ENCODE data around the gene GREB1L. TPM values are rescaled to one million over a fixed set of nuclear protein-coding genes. Genes with fewer than 3 reads are reported as not detected.

GREB1L gene
- polyA plus RNA-seq, 1 of the 3 experiments (the other 2 are of a cell fraction): under 0.01 TPM

DNA sequence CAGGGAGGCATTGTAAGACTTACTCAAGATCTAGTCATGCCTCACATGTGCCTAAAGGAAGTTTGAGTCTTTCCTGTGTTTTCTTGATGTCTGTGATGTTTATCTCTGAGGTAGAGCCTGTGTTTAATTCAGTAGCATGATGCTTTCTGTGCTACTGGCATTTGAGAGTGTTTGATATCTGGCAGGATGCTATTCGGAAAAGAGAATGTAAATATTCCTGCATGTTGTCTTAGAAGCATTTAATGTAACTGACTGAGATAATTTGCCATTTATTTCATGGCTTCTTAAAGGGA, 58.8 kb downstream of the GREB1L start:
- 9% methylated on average over 1 of the region's 1 CpG for WGBS (ENCODE audit: low lambda C conversion rate)
- Histone ChIP-seq H3F3A (replicated peaks; ENCODE audit: insufficient read depth) (no peaks in the 10 kb centered on the region), H3K27me3 (ENCODE audit: insufficient read depth) (peaks cover 9% of the 10 kb centered on the region; the same call in 1 of the 2 replicates), H3K36me3 (replicated peaks in 1 of 2; ENCODE audit: control insufficient read depth in 1 of 2, insufficient read depth in 2 of 2, low read length in 1 of 2) (no peaks in the 10 kb centered on the region), H3K79me2 (ENCODE audit: insufficient read depth) (no peaks in the 10 kb centered on the region), H3K9me2 (no peaks in the 10 kb centered on the region), H3K4me3 (ENCODE audit: low read depth in 2 of 2, low read length in 1 of 2) (no peak overlapping the region), H3K4me1 (ENCODE audit: control insufficient read depth in 1 of 2, insufficient read depth in 2 of 2, low read depth in 1 of 2, low read length in 1 of 2) (no peaks in the 10 kb centered on the region), H3K4me2 (no peak overlapping the region), H2AFZ (ENCODE audit: low read depth) (no peak overlapping the region), H4K20me1 (ENCODE audit: insufficient read depth) (no peaks in the 10 kb centered on the region), H3K9me3 (no peaks in the 10 kb centered on the region), H3K27ac (ENCODE audit: low read depth in 2 of 2, low read length in 1 of 2) (no peak overlapping the region), H3K9ac (no peak overlapping the region)
- CTCF ChIA-PET: no interaction called here
- DNase-seq: no peak
- POLR2A ChIA-PET: no interaction called here
- no peak for TF ChIP-seq SIN3A (IDR thresholded peaks at IDR 0.05; ENCODE audit: borderline replicate concordance, low read depth, low read length)
- TF ChIP-seq SMC3 (IDR thresholded peaks at IDR 0.05; ENCODE audit: low read depth, low read length): no peak
- TF ChIP-seq NRF1 (IDR thresholded peaks at IDR 0.05; ENCODE audit: low read depth, low read length): no peak
- no peak for TF ChIP-seq NFIC (IDR thresholded peaks at IDR 0.05; ENCODE audit: borderline replicate concordance)
- no peak for TF ChIP-seq CHD2 (IDR thresholded peaks at IDR 0.05; ENCODE audit: low read length, partially characterized antibody)
- TF ChIP-seq FOSL2 (IDR thresholded peaks at IDR 0.05; ENCODE audit: borderline replicate concordance, low read depth): no peak
- no peak for TF ChIP-seq RAD21 (IDR thresholded peaks at IDR 0.05; ENCODE audit: low read length)
- TF ChIP-seq EP300 (IDR thresholded peaks at IDR 0.05; ENCODE audit: borderline replicate concordance in 1 of 2, low read depth in 1 of 2, low read length in 1 of 2): no peak
- no peak for TF ChIP-seq TEAD4 (IDR thresholded peaks at IDR 0.05; ENCODE audit: borderline replicate concordance, insufficient read depth)
- TF ChIP-seq, protein P1, sequence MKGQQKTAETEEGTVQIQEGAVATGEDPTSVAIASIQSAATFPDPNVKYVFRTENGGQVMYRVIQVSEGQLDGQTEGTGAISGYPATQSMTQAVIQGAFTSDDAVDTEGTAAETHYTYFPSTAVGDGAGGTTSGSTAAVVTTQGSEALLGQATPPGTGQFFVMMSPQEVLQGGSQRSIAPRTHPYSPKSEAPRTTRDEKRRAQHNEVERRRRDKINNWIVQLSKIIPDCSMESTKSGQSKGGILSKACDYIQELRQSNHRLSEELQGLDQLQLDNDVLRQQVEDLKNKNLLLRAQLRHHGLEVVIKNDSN (IDR thresholded peaks at IDR 0.05; ENCODE audit: borderline replicate concordance, low read depth): no peak
- TF ChIP-seq MEF2A (IDR thresholded peaks at IDR 0.05; ENCODE audit: borderline replicate concordance, low read depth): no peak
- TF ChIP-seq YY1 (IDR thresholded peaks at IDR 0.05; ENCODE audit: low read depth): no peak
- no peak for TF ChIP-seq GABPA (IDR thresholded peaks at IDR 0.05; ENCODE audit: low read depth)
- no peak for TF ChIP-seq TAF1 (IDR thresholded peaks at IDR 0.05; ENCODE audit: borderline replicate concordance, low read depth, low read length)
- TF ChIP-seq, protein P2, sequence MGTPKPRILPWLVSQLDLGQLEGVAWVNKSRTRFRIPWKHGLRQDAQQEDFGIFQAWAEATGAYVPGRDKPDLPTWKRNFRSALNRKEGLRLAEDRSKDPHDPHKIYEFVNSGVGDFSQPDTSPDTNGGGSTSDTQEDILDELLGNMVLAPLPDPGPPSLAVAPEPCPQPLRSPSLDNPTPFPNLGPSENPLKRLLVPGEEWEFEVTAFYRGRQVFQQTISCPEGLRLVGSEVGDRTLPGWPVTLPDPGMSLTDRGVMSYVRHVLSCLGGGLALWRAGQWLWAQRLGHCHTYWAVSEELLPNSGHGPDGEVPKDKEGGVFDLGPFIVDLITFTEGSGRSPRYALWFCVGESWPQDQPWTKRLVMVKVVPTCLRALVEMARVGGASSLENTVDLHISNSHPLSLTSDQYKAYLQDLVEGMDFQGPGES (IDR thresholded peaks at IDR 0.05; ENCODE audit: low read depth, low read length): no peak
- TF ChIP-seq, protein P3, sequence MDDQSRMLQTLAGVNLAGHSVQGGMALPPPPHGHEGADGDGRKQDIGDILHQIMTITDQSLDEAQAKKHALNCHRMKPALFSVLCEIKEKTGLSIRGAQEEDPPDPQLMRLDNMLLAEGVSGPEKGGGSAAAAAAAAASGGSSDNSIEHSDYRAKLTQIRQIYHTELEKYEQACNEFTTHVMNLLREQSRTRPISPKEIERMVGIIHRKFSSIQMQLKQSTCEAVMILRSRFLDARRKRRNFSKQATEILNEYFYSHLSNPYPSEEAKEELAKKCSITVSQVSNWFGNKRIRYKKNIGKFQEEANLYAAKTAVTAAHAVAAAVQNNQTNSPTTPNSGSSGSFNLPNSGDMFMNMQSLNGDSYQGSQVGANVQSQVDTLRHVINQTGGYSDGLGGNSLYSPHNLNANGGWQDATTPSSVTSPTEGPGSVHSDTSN (IDR thresholded peaks at IDR 0.05): no peak
- TF ChIP-seq JUND (IDR thresholded peaks at IDR 0.05): no peak
- TF ChIP-seq, protein P4, sequence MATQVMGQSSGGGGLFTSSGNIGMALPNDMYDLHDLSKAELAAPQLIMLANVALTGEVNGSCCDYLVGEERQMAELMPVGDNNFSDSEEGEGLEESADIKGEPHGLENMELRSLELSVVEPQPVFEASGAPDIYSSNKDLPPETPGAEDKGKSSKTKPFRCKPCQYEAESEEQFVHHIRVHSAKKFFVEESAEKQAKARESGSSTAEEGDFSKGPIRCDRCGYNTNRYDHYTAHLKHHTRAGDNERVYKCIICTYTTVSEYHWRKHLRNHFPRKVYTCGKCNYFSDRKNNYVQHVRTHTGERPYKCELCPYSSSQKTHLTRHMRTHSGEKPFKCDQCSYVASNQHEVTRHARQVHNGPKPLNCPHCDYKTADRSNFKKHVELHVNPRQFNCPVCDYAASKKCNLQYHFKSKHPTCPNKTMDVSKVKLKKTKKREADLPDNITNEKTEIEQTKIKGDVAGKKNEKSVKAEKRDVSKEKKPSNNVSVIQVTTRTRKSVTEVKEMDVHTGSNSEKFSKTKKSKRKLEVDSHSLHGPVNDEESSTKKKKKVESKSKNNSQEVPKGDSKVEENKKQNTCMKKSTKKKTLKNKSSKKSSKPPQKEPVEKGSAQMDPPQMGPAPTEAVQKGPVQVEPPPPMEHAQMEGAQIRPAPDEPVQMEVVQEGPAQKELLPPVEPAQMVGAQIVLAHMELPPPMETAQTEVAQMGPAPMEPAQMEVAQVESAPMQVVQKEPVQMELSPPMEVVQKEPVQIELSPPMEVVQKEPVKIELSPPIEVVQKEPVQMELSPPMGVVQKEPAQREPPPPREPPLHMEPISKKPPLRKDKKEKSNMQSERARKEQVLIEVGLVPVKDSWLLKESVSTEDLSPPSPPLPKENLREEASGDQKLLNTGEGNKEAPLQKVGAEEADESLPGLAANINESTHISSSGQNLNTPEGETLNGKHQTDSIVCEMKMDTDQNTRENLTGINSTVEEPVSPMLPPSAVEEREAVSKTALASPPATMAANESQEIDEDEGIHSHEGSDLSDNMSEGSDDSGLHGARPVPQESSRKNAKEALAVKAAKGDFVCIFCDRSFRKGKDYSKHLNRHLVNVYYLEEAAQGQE (IDR thresholded peaks at IDR 0.05; ENCODE audit: low read depth, low read length): no peak
- TF ChIP-seq, protein P5, sequence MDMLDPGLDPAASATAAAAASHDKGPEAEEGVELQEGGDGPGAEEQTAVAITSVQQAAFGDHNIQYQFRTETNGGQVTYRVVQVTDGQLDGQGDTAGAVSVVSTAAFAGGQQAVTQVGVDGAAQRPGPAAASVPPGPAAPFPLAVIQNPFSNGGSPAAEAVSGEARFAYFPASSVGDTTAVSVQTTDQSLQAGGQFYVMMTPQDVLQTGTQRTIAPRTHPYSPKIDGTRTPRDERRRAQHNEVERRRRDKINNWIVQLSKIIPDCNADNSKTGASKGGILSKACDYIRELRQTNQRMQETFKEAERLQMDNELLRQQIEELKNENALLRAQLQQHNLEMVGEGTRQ (IDR thresholded peaks at IDR 0.05; ENCODE audit: borderline replicate concordance, low read depth, low read length): no peak
- TF ChIP-seq TCF12 (IDR thresholded peaks at IDR 0.05): no peak

Data from SK-N-SH (cell line).